ENCODE results near the gene RPE. TPM values are rescaled to one million over a fixed set of nuclear protein-coding genes. Genes with fewer than 3 reads are reported as not detected.

The RPE gene
- total RNA-seq, 1 donor from 2014 or later: 68.5 TPM

Other genes starting within 250 kb of the RPE start
- 9.4 TPM for gene UNC80, start 230.8 kb upstream of the RPE start, total RNA-seq
- 99.1 TPM for gene KANSL1L, start 168.8 kb downstream of the RPE start, total RNA-seq
- gene ACADL, start 222.8 kb downstream of the RPE start, total RNA-seq: 8.2 TPM